HG02981 (cell line): Measurements from ENCODE around the gene HMGCLL1.

Experiments
- ATAC-seq: cut with Tn5 transposase; IDR thresholded peaks from one replicate; pipeline ENCODE4 v1.9.1; 2021; ENCODE audit warnings: mild to moderate bottlenecking, moderate library complexity; ENCODE audit not compliant: unreplicated experiment

The HMGCLL1 gene

DNA sequence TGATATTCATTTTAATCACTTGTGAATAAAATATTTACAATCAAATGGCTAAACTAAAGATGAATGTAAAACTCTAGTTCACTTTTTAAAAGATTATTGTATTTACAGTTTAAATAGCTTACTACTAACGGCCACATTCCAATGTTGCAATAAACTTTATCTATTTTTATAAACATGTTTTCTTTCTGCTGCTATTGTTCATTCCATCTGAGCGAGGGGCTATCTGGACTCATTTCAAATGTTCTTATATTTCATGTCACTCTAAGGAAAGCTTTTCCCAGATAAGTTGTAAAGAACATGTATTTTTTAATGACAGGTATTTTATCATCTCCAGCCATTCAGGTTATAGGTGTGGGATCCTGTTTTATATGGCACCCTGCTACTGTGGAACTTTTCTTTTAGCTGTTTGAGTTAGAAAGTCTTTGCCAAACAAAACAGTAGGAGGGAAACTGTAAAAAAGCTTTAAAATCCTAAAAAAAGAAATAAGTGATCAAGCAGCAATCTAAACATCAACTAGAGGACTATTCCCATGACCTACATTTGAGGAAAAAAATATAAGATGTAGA is 42.5 kb downstream of the HMGCLL1 start:
- no peak for ATAC-seq

DNA sequence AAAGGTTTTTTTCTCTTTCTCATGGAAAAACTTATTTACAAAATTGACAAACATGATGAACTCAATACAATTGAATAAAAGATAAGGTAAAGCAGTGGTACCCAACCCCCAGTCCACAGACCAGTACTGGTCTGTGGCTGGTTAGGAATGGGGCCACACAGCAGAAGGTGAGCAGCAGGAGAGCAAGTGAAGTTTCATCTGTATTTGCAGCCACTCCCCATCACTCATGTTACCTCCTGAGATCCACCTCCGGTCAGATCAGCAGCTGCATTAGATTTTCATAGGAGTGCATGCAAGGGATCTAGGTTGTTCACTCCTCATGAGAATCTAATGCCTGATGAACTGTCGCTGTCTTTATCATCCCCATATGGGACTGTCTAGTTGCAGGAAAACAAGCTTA is 47.5 kb downstream of the HMGCLL1 start:
- ATAC-seq, result no peak

DNA sequence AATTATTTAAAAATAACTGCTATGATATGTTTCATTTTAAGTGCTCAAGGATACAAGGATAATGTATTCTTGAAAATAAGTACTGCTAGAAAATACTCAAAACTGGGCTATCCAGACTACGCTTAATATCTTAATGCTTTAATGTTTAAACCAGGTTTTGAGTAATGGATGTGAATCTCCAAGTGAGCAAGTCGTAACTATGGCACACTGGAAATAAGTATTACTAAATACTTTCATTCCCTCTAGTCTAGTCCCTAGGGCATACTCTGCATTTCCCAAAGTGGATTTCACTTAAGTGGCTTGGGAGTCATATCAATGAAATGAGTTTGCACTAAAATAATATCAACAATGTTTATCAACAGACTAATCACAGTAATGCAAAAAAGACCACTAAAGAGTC is 48.1 kb downstream of the HMGCLL1 start:
- no peak for ATAC-seq

DNA sequence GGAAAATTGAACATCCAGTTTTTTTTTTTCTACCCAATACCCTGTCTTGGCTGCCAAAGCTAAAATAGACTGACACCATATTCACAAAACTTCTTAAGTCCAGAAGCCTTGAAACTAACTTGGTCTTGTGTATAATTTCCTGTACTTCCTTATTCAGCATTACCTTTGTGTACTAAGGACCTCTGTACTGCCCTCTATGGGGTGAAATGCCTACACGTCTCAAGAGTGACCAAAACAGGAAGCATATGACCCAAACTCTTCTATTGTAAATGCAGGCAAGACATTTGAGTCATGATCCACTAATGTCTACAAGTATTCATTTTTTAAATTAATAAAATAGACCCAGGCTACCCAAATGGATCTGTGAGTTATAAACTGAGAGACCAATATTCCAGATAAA is 50.4 kb downstream of the HMGCLL1 start:
- peak; percentile 82 for ATAC-seq

DNA sequence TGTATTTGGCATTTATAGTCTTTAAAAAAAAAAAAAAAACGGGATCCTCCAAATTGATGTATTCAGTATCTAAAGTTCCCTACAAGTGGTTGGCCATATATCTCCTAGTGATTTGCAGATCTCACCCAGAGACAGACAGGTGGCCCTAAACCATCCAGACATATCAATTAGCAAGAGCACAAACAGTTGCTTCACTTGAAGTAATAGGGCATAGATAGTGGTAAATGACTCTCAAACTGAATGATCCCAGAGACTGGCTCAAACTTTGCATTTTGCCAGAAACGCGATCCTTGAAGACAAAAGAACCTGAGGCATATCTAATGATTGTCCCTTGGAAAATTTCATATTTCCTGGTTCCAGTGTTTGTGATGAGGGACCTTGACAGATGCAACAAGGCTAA is 54.6 kb downstream of the HMGCLL1 start:
- ATAC-seq, result no peak

DNA sequence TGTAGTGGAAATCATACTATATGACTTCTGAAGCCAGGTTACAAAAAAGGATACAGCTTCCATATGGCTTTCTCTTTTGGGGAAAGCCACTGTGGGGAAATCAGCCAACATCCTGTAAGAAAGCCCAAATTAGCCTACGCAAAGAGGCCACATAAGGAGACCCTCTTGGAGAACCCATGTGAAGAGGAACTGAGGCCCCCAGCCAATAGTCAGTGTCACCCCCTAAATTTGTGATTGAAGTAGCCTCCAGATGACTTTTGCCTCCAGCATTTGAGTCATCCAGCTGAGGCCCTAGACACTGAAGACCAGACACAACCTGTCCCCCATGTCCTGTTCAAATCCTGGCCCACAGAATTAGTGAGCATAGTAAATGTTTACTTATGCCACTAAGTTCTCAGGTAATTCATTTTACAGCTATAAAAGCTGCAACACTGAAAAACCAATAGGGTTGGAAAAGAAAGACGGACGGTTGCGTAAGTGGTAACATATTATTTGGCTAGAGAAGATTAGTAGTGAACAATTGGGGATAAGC is 60.4 kb downstream of the HMGCLL1 start:
- ATAC-seq, result no peak

DNA sequence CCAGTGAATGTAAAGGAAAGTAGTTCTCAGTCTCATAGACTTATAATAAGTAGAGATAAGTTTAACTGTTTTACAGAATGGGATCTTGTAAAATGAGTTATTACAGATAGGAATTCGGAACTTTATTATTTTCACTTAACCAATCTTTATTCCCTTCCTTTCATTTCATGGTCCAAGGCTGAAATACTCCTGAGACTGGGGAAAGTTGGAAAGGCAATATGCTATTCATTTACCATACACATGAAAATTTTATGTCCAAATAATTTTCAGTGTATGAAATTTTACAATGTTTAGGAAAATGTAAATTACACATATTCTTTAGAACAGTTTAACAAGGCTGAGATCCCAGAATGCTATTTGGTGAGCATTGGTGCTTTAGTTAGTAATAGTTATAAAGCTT is 62.3 kb downstream of the HMGCLL1 start:
- no peak for ATAC-seq

DNA sequence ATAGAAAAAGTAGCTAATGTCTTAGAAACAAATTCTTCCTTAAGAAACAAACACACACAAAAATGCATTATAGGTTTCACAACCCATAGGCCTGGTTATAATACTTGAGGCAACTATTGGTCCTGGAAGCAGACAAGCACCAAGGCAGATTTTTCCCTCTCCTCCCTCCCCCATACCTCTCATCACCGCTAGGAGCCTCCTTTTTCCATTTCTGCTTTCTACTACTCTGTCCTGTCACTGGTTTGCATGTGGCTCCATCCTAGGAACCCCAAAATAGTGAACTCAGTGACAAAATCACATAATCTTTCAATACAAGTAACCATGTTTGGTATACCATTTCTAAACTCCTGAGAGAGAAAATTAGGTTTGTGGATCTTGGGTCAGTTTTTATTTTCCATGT is 66.1 kb downstream of the HMGCLL1 start:
- ATAC-seq, result no peak

DNA sequence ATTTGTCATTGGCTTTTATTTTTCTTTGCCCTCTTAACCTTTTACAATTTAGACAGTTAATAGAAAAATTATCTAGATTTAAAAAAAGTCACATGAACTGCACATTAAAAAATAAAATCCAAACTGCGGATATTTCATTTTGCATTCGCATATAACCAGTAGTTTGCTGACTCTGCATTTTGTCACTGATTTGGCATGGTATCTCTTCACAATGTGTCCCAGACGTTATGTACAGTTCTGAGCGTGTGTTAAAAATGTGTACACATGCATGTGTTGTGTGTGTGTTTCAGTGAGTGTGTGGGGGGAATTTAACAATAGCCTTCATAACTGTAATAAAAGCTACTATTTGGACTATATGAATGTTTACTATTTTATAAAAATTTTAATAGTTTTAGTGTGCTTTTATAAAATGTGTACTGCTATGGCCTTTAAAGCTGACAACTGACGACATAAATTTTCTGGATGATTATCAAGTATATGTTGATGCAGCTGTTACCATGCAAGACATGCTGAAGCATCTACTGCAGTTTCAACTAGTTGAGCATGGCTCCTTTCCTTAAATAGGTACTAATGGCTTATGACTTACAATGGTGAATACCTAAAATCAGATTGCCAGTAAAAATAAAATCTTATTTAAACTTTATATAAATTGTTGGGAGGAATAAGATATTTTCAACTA is 67.7 kb downstream of the HMGCLL1 start:
- no peak for ATAC-seq

DNA sequence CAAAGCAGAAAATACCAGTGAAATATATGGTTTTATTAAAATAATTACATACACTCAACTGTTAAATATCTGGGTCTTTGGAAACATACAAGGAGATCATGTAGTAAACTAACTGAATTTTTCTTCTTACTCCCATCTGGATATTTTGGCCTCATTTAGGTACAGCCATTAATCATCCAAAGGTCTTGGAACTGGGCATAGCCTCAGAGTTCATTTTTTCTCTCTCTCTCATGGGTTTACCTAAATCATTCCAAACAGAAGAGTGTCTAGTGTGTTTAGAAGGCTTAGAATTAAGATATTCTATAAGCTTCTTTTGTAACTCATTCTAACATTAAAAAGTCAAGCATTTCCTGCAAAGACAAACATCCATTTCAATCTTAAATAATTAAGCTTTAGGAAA is 79.4 kb downstream of the HMGCLL1 start:
- ATAC-seq, result no peak

DNA sequence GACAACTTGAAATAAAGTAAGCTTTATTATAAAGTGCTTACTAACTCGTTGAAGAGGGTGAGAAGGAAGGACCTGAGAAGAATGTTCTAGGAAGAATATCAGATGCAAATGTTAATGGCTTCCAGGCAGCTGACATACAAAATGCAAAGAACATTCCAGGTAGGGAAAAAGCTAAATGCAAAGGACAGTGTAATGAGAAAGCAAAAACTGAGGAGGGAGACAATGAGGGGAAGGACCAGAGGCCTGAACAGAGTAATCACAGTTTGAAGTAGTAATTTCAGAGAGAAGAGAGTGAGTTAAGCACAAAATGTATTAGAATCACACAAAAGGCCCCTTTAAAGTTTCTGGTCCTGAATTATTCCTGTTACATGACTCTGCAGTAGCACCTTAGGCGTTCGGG is 81.3 kb downstream of the HMGCLL1 start:
- ATAC-seq, result no peak

DNA sequence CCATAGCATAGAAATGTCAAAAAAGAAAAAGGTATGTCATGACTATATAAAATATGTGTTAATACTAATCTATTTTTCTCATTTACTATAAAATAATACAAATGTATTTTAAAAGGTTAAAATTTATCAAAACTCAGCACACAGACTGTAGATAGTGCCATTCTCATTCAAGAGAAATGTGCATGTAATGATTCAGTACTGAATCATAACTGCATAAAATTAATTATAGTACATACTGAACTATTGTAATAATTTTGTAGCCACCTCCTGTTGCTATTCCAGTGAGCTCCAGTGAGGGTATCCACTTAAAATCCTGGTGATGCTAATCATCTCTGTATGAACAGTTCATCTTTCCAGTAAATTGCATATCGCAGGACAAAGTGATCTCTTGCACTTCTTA is 82.8 kb downstream of the HMGCLL1 start:
- no peak for ATAC-seq

DNA sequence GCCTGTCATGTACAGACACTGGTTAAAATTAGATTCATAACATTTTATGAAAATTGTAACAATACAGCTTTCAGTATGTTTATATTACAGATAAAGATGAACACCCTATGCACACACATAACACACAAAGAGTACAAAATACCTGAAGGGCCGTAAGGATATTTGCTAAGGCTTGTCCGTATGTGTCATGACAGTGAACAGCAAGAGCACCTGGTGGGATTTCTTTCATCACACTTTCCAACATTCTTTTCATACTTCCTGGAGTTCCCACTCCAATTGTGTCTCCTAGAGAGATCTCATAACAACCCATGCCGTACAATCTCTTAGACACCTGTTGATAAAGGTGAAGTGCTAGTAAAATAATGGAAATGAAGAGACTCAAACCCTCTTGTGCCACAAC is 83.7 kb downstream of the HMGCLL1 start:
- ATAC-seq, result no peak

DNA sequence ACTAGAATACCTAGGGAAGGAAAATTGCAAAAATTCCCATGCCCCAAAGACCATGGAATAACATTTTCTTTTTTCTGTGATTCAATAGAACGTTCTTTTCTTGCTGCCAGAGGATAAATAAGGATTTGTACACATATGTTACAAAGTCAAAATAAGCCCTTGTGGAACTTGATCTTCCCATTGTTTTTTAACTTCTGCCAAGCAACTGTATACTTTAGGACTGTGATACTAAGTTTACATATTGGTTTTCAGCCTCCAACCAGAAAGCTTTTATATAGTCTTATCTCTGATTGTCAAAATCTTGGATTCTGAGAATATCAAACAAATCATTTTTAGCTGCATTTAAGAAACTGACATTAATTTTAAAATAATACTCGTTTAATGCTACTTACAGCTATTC is 84.6 kb downstream of the HMGCLL1 start:
- ATAC-seq, result no peak

DNA sequence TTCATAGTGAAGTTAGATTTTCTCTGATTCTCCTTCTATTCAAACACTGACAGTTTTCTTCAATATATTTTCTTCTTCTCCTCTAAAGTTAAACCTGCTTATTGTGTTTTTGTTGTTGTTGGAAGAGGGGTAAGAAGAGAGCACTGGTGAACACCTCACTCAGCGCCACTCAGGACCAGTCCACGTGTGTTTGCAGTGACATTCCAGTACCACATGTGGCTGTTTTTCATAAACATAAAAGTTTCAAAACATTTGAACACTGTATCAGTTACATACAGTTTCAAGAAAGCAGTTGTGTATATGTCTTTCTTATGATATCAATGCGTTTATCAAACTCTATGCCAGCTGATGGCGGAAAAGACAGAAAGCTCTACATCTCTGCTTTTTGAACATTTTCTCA is 86.7 kb downstream of the HMGCLL1 start:
- no peak for ATAC-seq

DNA sequence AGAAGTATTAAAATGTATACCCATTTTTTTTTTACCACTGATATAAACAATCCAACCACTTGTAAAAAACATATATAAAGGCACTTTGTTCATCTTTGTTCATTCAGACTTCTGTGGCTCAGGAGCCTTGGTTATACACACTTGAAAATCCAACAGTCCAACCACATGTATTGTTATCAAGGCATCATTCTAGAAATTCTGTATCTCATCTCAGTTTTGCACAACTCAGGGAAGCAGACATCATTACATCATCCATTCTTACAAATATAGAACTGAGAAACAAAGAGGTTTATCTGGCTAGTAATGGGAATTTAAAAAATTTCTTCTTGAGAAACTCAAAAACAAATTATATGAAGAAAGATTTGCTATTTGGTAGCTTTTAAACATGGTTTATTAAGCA is 88.1 kb downstream of the HMGCLL1 start:
- ATAC-seq, result no peak

DNA sequence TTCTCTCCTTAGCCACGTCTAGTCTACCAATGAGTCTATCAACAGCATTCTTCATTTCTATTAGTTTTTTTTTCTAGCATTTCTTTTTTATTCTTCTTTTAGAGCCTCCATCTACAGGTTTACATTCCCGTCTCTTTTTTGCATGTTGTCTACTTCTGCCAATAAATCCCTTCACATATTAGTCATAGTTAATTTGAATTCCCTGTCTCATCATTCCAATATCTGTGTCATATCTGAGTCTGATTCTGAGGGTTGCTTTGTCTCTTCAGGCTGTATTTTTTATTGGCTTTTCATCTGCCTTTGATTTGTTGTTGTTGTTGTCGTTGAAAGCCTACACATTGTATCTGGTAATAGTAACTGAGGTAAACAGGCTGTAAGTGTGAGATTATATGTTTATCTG is 104.6 kb downstream of the HMGCLL1 start:
- no peak for ATAC-seq

DNA sequence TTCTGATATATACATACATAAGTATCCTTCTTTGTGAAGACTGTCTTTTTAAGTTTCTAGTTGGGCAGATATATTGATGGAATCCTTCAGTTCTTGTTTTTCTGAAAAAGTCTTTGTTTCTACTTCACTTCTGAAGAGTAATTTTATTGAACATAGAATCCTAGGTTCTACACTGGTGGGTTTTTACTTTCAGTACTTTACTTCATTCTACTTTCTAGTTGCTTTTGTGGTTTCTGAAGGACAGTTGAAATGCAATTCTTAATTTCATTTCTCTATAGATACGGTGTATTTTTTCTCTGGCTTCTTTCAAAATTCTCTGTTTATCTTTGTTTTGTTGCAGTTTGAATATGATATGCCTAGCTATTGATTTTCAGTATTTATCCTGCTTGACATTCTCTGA is 105.3 kb downstream of the HMGCLL1 start:
- no peak for ATAC-seq

DNA sequence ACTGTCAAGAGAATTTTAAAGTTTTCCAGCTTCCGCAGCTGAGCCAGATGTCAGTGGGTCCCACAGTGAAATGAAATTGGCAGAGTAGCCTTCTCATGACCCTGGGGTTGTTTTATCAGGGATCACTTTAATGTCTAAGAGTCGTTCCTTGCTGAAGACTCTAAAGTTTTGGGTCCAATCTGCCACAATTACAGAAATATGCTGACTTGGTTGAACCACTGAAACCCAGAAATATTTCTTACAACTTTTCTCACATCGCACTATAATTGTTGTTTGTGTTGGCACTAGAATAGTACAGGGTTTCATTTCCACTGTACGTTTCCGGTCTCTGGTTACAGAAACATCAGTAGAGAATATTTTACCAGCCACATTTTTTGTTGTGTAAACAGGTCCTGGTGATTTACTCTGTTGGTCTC is 109.0 kb downstream of the HMGCLL1 start:
- no peak for ATAC-seq

DNA sequence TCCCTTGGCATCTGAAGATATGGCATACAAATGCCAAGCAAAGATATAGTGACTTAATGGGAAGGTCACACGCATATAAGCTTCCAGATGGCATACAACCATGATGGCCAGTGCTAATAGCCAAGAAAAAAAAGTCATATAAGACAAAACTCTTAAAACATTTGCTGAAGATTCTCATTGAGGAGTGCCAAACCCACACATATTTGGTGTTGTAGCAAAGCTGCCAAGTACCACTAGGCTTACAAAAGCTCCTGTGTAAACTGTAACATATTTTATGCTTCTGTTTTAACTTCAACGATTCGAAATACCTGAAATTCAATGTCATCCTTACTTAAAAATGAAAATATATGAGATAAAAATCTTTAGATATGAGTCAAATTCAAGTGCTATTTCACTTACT is 123.0 kb downstream of the HMGCLL1 start:
- ATAC-seq, result no peak

DNA sequence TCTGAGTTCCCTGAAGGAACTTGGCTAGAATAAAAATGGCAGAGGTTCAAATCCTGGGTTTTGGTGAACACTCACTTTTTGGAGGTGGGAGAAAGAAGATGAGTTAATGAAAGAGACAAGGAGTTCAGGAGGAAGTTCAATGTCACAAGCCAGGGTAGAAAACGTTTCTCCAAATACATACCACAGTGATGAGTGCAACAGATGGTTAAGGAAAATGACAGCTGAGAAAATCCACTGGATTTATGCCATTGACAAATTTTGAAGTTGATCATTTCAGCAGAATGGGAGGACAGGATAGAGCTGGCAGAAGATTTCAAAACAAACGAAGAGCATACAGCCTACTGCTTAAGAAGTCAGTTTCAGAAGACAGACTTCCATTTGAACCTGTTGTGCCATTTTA is 129.0 kb downstream of the HMGCLL1 start:
- ATAC-seq, result no peak

DNA sequence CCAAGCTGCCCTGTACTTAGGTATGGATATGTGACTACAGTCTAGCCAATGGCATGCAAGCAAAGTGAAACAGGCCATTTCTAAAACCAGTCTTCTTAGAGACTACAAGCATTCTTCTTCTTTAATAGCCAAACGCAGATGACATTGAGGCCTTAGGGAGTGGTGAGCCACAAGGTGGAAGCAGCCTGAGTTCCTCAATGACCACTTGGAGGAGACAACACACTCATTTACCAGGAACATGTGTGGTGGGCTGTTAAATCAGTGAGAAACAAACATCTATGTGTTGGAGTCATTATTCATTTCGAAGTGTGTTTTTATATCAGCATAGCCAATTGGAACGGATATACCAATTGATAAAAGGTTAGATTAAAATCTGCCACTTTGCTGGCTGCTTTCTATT is 129.8 kb downstream of the HMGCLL1 start:
- no peak for ATAC-seq

DNA sequence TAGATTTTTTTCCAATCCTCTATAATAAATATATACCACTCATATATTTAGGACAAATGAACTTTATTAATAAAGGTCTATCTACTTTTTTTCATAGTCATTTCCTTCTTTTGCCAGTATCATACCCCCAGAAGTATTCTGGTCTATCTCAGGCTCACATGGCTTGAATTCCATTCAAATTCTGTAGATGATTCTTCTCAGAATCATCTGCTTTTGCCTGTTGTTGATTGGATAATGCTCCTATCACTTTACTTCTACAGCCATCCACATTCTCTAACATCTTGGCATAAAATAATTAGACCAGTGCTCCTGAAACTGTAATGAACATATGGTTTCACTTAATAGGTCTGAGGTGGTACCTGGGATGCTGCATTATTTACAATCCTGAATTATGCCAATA is 130.5 kb downstream of the HMGCLL1 start:
- no peak for ATAC-seq
